Heart right ventricle (tissue), 16 donors: ENCODE results near the gene DMRT1. TPM values are rescaled to one million over a fixed set of nuclear protein-coding genes. Genes with fewer than 3 reads are reported as not detected.

ENCODE experiments used
- ATAC-seq, 8 donors: fragments of 200-7000 bp; cut with Tn5 transposase; one replicate each; pipeline ENCODE4 v1.9.1; 2020; ENCODE audit warnings: mild to moderate bottlenecking in 8 of 8, moderate library complexity in 8 of 8, moderate number of reproducible peaks in 1 of 8
- DNase-seq, 2 donors: peaks; one replicate each; pipeline ENCODE4 v3.0.0-alpha.2; 2020
- H3K27ac ChIP-seq, 10 donors: fragments of 200-600 bp; sonication (generic) in 2 of 10; one replicate each; pipeline versions ENCODE4 v1.5.0 to v1.8.0; 2020 to 2022; ENCODE audit warnings: mild to moderate bottlenecking in 3 of 10
- H3K27me3 ChIP-seq, 7 donors: fragments of 200-600 bp; one replicate each; pipeline ENCODE4 v1.8.0; 2021 to 2022; ENCODE audit warnings: mild to moderate bottlenecking in 2 of 7
- H3K36me3 ChIP-seq, 9 donors: fragments of 200-600 bp; sonication (generic) in 1 of 9; one replicate each; pipeline versions ENCODE4 v1.5.0 to v1.8.0; 2020 to 2022; ENCODE audit warnings: mild to moderate bottlenecking in 2 of 9
- H3K4me1 ChIP-seq, 9 donors: fragments of 200-600 bp; sonication (generic) in 1 of 9; one replicate each; pipeline versions ENCODE4 v1.5.0 to v1.8.0; 2020 to 2022; ENCODE audit warnings: mild to moderate bottlenecking in 4 of 9
- H3K4me3 ChIP-seq, 10 donors: fragments of 200-600 bp; sonication (generic) in 2 of 10; one replicate each; pipeline versions ENCODE4 v1.5.0 to v1.8.0; 2020 to 2022; ENCODE audit warnings: mild to moderate bottlenecking in 7 of 10, moderate library complexity in 2 of 10
- H3K9me3 ChIP-seq, 11 donors: fragments of 200-600 bp in 10 of 11; sonication (generic) in 2 of 11; one replicate each; pipeline versions ENCODE4 v1.5.0 to v1.8.0; 2013 to 2022; ENCODE audit warnings: mild to moderate bottlenecking in 2 of 11, control low read depth in 1 of 11, moderate library complexity in 1 of 11
- CTCF ChIP-seq, 9 donors: fragments of 200-600 bp; sonication (generic) in 2 of 9; IDR thresholded peaks; one replicate each; pipeline versions ENCODE4 v1.5.0 to v1.8.0; 2021 to 2022; ENCODE audit warnings: antibody characterized with exemption in 9 of 9, mild to moderate bottlenecking in 5 of 9, moderate library complexity in 1 of 9
- WGBS, 2 donors: extraction: QIAGEN DNeasy Blood & Tissue Kit; methylation state at CpG; one replicate each; pipeline ENCODE4 v1.1.7; 2013; ENCODE audit warnings: inconsistent platforms in 1 of 2; 5-methylcytosine and 5-hydroxymethylcytosine counted together
- intact Hi-C, 10 donors: fragments of 100-400 bp; cut with DNase I; formaldehyde crosslinking; loops; one replicate each; pipeline versions ENCODE4 v1.11.1 to v1.14.2; 2022
- polyA plus RNA-seq, 2 donors: library from polyadenylated mRNA; stranded (reverse); fragments of 200-250 nt; gene quantifications; one replicate each; pipeline ENCODE4 v1.2.3, GENCODE V29; 2013
- total RNA-seq, 10 donors: library from RNA; stranded (reverse); fragmentation: NEBNext Ultra II Directional in 3 of 10; extraction: Animal tissue kit (Norgen Biotek cat#: 25700) in 3 of 10; gene quantifications; one replicate each; pipeline versions ENCODE4 v1.2.1 to v1.2.4, GENCODE V29; 2021 to 2023
- donor health status: Arrhythmogenic right ventricular cardiomyopathy.
- donor health status: ischemic (EF 13 %, LVEDD 7.1; RV severe dilation, severe dysfunction).
- donor health status: healthy with polysubstance abuse.
- donor health status: DM: no; HTN: yes; CAD: no.
- donor health status: DM: no; HTN: no; CAD: no.
- donor health status: ischemic (EF 25% LVEDD 6.9; RV normal size, moderate dysfunction).
- donor health status: ischemic (EF 25% LVEDD 5.7; RV mildly dilated, moderate dysfunction).
- donor health status: healthy.
- donor health status: DM: yes; HTN: yes; CAD: no.
- donor health status: Ischemic cardiomyopathy.
- donor health status: ischemic (EF 35%, LVEDD 5.7; RV mildly dilated, moderate dysfunction).
- donor health status: nonischemic (EF 11% LVEDD 7.7; RV severe dilation, severe dysfunction).
- donor health status: DM: yes; HTN: yes; CAD: no.
- donor health status: PGD.
- donor health status: ischemic (EF 29% LVEDD 5.4; RV normal size, mild dysfunction).
- donor health status: nonischemic (EF 23%, LVEDD 6.1; RV moderate dilation, normal function).

The DMRT1 gene
- total and polyA plus RNA-seq, 12 donors, result not detected

DNA sequence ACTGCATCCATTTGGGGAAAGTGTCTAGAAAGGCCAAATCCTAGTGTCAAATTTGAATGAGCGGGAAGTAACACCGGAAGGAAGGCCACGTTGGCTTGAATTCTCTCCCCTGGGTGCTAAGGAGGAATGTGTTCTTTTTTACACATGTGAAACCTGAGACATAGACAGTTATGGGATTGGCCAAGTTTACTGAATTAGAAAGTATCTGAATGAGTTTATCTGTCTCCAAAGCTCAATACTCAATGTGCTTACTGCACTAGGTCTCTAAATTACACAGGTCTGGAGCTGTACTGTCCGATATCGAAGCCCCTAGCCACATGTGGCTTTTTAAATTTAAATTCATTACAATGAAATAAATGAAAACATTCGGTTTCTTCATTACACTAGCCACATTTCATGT lies 6.0 kb downstream of the DMRT1 start:
- H3K27me3 ChIP-seq, result peaks cover 7 to 93% (median 68%) of the 10 kb centered on the region in 7 donors
- intact Hi-C loops, result no loop called here
- no peak for ATAC-seq

GRCh38 chr9:849431-849830 lies 7.9 kb downstream of the DMRT1 start:
- ATAC-seq (no peak), DNase-seq (no peak)
- Histone ChIP-seq H3K27ac (no peak overlapping the region), H3K9me3 (no peaks in the 10 kb centered on the region), H3K4me1 (no peaks in the 10 kb centered on the region), H3K27me3 (peaks cover 0 to 84% (median 57%) of the 10 kb centered on the region in 7 donors), H3K36me3 (no peaks in the 10 kb centered on the region), H3K4me3 (no peak overlapping the region)
- no peak for TF ChIP-seq CTCF (IDR thresholded peaks at IDR 0.05)
- intact Hi-C loops, result no loop called here
- 52 to 56% methylated on average over 5 of the region's 5 CpGs for WGBS, 2 donors

More for the DNA sequence above, 6.0 kb downstream of the DMRT1 start:
- TF ChIP-seq CTCF (IDR thresholded peaks at IDR 0.05), result no peak
- Histone ChIP-seq H3K36me3 (no peaks in the 10 kb centered on the region), H3K27ac (no peak overlapping the region), H3K4me1 (peaks cover 0 to 8% (median 0%) of the 10 kb centered on the region in 9 donors), H3K9me3 (no peaks in the 10 kb centered on the region), H3K4me3 (no peak overlapping the region)
- WGBS, 2 donors, result 38 to 52% methylated on average over 6 of the region's 6 CpGs
- DNase-seq, result no peak

DNA sequence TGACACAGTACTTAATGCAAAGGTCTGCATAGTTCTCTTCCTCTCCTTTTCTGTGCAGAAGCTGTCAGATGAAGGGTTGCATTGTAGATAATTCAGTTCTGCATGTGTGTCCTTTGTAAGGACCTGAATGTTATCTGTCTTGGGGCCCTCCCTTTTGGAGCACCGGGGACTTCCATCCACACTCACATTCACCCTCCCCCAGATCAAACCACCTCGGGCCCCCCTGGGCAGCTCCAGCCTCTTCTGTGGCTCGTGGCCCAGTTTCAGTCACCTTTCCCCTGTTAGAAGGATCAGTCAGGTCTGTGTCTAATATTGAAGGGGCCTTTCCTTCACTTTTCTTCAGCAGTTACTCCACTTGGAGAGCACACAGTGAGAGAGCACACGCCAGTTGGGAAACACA lies 11.0 kb downstream of the DMRT1 start:
- Histone ChIP-seq H3K4me3 (no peak overlapping the region), H3K4me1 (no peaks in the 10 kb centered on the region), H3K9me3 (no peaks in the 10 kb centered on the region), H3K36me3 (no peaks in the 10 kb centered on the region), H3K27me3 (peaks cover 0 to 57% (median 32%) of the 10 kb centered on the region in 7 donors), H3K27ac (no peak overlapping the region)
- intact Hi-C loops, result no loop called here
- TF ChIP-seq CTCF (IDR thresholded peaks at IDR 0.05), result no peak
- WGBS, 2 donors, result 15 to 28% methylated on average over 4 of the region's 4 CpGs
- DNase-seq (no peak), ATAC-seq (no peak)

DNA sequence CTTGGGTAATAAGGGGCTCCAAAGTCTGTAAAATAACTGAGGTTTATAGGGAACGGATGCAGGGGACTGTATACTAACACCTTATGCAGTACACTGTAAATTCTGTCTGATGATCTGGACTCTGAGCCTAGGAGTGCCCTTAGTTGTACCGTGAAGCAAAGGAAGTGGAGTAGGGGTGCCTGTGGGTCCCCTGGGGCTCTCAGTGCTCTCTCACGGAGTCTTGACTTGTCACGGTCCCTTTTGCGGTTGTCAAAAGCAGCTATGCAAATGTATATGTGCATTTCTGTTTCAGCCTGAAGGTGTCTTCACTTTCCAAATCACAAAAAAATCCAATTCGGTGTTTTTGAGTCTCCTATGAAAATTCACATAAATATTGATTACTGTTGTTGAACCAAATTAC lies 17.8 kb downstream of the DMRT1 start:
- Histone ChIP-seq H3K27ac (no peak overlapping the region), H3K27me3 (peaks cover 0 to 31% (median 9%) of the 10 kb centered on the region in 7 donors), H3K4me1 (no peaks in the 10 kb centered on the region), H3K9me3 (no peaks in the 10 kb centered on the region), H3K4me3 (no peak overlapping the region), H3K36me3 (no peaks in the 10 kb centered on the region)
- 61 to 67% methylated on average over 6 of the region's 6 CpGs for WGBS, 2 donors
- ATAC-seq, result no peak
- TF ChIP-seq CTCF (IDR thresholded peaks at IDR 0.05), result no peak
- no peak for DNase-seq
- intact Hi-C loops, result no loop called here
